Ovary (tissue), 3 donors: ENCODE data around the gene RYR3.

Experiments used
- CTCF ChIP-seq, 3 donors: fragments of 450-650 bp in 2 of 3; fragments of 200-600 bp in 1 of 3; IDR thresholded peaks; one replicate each; pipeline versions ENCODE4 v1.5.1 to v1.8.0; 2016 to 2022; ENCODE audit warnings: antibody characterized with exemption in 3 of 3, mild to moderate bottlenecking in 1 of 3
- EP300 ChIP-seq: sonication (generic); formaldehyde crosslinking; IDR thresholded peaks from one replicate; pipeline ENCODE4 v1.6.1; 2017; ENCODE audit warnings: antibody characterized with exemption
- POLR2A ChIP-seq: fragments of 450-650 bp; IDR thresholded peaks from one replicate; pipeline ENCODE4 v1.6.1; 2017; ENCODE audit warnings: antibody characterized with exemption, mild to moderate bottlenecking, moderate library complexity
- donor health status: DM: no; HTN: no; CAD: no.

- TF ChIP-seq CTCF (IDR thresholded peaks at IDR 0.05) (no peak), POLR2A (no peak), EP300 (no peak)
Measured at GRCh38 chr15:33808720-33809457, 498.1 kb downstream of the RYR3 start.
